SW480 (cell line): ENCODE data around the gene LRRC4.

Source experiments
- DNase-seq: peaks from one replicate; pipeline ENCODE4 v3.0.0-alpha.2; 2016; ENCODE audit warnings: low spot score

The LRRC4 gene

DNA sequence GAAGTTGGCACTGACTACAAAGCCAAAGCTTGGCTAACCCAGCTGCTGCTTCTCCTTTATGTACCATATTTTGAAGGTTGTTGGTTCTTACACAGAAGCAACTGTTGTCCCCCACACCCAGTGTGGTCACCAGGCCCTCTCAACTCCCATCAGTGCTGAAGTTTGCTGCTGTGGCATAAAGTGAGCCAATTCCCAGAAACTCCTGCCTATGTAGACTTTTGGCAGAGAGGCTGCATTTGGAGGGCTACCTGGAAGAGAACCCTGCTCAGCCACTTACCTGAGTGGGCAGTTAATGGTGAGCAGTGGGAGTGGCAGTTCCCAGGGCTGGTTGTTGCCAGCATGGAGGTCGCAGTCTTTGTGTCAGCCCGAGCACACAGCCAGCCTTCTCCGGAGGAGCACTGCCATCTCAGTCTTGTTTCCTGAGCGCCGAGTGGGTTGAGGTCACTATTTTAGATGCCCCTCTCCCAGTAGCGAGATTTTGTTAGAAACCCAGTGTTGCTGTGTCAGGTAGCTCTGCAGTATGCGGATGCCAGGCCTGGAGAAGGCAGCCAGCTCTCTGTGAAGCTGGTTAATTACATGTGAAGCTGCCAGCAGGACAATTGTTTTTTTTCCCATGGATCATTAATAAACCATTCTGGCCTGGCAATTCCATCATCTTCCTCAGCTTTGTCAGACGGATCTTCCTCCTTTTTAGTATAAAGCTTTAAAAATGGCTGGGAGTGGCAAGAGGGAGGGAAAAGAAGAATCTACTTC lies 24.5 kb downstream of the LRRC4 start:
- no peak for DNase-seq

DNA sequence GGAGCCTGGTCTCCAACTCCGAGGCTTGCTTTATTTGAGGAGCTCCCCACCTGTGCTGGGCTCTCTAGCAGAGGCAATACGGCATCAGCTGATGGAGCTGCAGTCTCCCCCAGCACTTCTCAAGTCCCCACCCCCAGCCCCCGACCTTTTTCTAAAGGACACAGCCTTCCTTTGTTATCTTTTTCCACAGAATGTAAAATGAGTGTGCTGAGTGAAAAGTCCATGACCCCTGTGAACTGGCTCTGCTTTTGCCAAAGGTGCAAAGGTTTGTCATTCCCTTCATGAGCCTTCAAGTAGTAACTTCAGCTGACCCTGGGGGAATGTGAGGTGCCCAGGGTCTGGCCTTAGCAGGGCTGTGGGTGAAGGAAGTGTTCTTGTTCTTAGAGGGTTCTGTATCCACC lies 25.5 kb downstream of the LRRC4 start:
- DNase-seq: no peak

DNA sequence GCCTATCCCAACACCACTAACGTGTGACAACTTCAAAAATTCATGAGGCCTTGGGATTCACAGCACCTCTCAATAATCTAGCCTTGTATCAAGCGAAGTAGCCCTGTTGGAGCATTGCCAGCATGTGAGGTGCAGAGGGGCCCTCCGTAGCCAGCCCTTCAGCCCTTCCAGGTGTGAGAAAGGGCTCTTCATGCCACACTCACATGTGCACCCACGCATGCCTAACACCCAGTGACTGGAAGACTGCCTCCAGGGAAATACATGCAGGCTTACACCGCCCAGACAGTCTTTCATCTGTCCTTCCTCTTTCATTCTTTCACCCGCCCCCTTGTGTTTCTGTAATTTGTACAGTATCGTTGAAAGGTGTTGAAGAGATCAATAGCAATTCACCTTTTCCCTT lies 26.1 kb downstream of the LRRC4 start:
- no peak for DNase-seq

DNA sequence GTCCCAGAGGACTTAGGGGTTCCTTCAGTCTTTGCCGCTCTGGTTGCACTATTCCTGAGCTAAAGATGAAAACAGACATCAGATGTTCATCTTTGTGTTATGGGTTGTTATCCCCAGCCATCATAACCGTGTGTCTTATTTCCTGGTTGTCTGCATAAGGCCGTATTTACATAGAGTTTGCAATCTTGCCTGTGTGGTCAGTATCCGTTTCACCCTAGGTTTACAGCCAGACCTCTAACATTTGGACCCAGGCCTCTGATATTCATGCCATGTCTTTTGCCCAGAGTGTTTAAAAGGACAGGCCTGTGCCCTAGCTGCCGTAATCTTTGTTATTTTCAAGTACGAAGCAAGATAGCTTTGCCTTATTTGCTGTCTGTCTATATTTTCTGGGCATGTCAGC lies 26.6 kb downstream of the LRRC4 start:
- no peak for DNase-seq

GRCh38 chr7:128003787-128004186 lies 27.4 kb downstream of the LRRC4 start:
- DNase-seq: no peak

DNA sequence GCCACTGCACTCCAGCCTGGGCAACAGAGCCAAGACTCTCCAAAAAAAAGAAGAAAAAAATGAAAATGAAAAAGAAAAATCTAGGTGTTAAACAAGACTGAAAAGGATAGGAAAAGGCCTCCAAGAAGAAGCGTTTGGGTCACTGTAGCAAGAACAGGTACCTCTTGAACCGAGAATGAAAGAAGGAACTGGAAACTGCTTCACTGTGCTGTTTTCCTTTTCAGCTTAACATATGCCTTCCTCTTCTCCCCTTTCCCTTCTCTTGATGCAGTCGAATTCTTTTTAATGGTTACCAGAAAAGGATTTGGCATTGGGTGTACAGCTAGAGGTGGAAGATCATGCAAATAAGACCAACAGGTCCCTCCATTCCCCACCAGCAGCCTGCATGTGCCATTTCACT lies 28.1 kb downstream of the LRRC4 start:
- no peak for DNase-seq

DNA sequence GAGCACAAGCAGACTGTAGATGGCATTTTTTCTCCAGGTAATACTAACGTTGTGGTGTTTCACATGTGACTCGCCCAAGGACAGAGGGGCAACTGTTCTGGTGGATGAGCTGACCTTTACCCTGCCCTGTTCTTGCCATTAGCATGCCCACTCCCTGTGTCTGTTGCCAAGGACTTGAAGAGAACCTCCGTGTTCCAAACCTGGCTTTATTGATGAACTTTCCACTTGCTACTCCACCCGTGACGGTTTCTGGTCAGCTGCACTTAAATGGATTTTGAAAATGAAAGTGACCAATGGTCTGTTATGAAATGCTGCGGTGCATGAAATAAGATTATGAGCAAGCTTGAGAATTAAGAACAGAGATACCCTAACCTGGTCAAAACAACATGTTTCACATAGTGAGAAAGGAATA lies 30.4 kb downstream of the LRRC4 start:
- no peak for DNase-seq

DNA sequence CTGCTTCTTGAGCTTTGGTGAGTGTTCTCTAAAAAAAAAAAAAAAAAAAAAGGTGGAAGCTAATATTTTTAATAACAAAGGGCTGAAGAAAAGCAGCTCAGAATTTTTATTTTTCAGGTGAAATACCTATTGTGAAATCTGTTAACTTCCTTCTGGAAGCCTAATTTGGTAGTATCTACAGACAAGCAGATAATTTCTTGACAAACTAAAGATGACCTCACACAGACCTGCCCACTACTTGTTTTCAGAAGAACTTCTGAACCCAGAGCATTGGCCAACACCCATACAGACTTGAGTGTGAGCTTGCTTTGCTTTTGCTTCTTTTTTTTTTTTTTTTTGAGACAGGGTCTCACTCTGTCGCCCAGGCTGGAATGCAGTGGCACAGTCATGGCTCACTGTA lies 31.2 kb downstream of the LRRC4 start:
- DNase-seq: no peak

GRCh38 chr7:127998671-127999070 lies 32.6 kb downstream of the LRRC4 start:
- no peak for DNase-seq

GRCh38 chr7:127997226-127997922 lies 33.9 kb downstream of the LRRC4 start:
- DNase-seq: no peak

DNA sequence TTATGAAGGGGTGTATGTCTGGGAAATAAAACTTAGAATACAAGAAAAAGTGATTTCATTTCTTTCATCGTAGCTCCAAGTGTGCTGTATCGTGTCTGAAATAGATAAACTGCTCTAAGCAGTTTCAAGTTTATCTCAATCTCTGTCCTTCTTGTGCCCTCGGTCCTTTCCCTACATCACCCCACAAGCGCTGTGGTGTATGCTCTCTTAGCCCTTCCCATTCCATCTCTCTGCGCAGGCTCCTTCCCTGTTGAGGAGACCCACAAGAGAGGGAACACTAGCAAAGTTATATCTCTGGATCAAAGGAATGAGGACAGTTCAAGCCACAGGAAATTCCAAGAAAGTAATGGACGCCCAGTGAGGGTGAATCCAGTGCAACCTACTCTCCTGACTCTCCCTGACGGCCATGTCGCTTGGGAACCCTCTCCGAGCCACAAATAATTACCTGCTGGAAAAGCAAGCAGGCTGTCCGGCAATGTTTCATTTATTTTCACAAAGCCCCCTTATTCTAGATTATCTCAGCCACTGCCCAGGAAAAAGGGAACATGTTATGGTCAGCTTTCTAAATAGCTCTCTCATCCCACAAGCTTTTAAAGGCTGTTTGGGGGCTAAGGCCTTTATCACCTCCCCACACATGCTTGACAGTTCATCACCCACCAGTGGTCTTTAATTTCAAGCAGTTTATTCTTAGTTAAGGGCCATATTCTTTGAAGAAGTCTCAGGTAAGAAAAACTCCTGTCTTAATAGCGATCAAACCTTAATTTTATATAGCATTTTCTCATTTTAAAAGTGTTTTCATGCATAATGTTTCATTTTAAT lies 34.8 kb downstream of the LRRC4 start:
- no peak for DNase-seq

DNA sequence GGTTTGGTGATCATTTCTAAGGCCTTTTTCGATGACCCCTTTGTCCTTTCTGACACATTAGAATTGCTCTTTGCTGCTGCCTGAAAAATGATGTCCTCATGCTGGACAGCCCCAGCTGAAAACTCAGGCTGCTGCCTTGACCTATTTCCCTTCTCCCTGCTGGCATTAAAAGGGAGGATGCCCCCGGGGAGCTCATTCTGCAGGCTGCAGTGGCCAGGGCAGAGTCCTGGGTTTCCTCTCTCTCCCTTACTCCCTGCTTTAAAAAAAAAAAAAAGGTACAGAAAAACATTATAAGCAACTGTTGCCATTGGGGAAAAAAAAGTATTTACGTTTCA lies 35.4 kb downstream of the LRRC4 start:
- no peak for DNase-seq

DNA sequence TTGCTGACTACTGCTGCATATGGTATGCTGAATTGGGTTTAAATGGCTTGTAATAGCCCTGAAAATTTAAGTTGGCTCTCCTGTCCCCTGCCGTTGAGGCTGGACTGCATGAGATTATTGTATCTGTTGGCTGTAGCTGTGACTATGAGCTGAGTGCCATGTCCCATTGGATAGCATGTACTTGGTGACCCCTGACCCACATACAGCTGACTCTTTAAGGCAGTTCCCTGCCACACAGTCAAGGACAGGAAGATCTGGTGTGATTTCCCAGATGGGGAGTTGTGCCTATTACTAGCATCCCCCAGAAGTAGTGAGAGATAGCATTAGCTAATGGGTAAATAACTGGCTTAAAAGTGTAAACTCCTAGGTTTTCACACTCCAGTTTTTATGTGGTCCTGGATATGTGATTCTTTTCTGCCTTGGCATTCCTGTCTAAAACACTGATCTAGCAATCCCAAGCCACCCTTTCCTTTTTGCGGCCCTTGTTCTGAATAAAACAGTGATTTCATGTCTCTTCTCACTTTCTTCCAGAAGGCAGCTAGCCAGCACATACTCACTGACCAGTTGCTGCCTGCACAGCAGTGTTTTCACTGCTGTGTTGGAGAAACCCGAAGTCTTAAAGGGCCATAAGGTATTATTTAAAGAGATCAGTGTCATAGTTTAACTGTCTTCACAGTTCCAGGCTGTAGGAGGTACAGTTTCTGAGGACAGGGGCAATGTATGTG lies 35.9 kb downstream of the LRRC4 start:
- DNase-seq: no peak

DNA sequence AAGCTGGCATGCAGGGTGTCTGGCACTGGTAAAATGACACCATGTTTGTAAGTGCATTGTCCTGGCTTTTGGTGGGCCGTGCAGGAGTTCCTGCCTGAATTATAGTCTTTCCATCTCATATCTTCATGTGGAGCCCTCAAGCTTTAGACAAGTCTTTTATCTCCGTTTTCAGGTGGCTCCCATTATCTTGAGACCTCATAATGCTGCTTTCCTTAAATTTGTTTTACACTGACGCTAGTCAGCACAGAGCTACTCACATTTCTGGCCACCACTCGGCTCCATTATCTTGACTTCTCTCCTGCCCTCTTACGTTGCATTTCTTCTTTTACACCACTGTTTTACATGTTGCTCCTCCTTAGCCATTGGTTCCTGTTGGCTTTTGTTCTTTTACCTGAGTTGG lies 37.2 kb downstream of the LRRC4 start:
- no peak for DNase-seq

DNA sequence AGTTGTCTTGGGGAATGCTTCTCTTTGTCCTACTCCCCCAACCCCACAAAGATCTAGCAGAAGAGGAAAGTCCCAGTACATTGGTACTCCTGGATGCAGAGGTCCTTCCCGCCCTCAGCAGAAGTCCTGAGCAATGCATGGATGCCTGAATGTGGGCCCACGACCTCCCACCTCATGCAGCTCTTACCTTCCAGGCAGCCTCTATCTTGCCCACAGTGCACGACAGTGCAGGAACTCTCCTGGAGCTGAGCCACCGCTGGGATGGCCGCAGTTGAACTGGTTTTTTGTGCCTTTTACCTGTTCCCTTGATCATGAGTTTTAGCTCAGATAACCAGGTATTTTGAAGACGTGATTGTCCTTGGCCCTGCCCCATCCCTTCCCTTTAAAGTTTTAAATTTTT lies 37.9 kb downstream of the LRRC4 start:
- no peak for DNase-seq

GRCh38 chr7:127988751-127989150 lies 42.5 kb downstream of the LRRC4 start:
- DNase-seq: no peak

DNA sequence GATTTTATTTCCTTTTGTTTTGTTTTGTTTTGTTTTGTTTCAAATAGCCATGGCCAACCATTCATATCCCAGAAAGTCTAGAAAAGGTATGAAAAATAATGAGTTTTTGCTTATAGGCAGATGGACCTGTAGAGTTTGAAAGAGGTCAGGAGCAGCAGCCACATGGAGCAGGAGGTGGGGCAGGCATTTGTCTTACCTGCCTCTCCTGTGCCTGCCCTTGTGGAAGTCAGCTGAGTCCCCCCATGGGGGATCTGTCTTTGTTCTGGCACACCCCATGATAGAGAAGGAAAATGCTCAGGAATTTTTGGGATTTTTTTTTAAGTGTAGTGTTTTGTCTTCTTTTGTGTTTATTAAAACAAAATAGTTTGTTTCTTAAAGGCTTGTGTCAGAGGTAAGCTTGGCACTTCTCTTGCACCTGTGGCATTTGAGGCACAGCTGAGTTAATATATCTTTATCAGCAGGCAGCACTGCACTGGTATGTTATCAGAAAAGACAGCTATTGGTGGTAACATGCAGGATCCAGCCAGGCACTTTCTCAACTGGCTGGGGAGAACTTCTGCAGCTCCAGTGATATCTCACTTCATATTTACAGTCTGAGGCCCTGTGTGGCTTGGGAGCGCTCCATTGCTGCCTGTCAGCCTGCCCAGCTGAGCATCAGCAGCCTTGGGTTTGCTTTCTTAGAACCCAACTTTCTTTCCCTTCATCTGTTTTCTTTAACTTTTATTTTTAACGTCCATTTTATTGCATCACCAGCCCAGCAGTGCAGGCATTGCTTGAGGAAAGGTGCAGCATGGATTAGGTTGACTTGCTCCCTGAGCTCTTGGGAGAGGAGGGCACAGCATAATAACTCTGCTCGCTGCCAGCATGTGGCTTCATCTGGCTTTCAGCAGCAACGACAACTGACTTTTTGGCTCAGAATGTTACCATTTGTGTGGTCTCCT lies 44.4 kb downstream of the LRRC4 start:
- no peak for DNase-seq

- peak; percentile 17 for DNase-seq
These were observed 47.4 kb downstream of the LRRC4 start for GRCh38 chr7:127983804-127984332.

DNA sequence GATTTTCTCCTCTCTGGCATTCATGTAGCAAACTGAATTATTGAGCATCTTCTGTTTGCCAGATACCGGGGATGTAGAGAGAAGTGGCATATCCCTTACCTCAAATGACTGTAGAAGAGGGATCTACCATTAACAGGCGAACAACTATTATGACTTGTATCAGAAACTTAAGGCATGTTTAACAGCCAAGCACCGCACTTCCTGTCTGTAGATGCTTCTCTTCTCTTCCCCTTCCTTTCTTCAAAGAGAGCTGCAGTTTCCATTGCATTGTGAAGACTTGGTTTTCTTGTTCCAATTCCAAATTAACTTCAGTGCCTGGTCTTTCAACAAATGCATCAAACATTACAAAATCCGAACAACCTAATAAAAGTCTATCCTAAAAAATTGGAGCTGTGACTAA lies 49.3 kb downstream of the LRRC4 start:
- no peak for DNase-seq

GRCh38 chr7:127980901-127981300 lies 50.3 kb downstream of the LRRC4 start:
- DNase-seq: no peak

DNA sequence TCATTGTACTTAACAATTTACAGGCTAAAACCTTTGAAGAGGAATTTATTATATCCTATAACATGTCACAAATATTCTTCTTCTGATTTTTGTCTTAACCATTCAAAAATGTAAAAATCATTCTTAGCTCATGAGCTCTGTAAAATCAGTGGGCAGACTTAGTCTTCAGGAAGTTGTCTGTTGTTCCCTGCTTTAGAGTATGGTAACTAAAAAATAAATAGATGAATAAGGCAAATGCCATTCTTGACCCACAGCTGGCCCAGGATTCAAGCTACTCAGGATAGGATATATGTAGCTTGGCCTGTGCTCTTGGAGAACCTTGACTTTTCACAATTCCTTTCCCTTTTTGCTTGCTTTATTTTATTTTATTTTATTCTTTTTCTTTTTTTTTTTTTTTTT lies 51.5 kb downstream of the LRRC4 start:
- DNase-seq: no peak
